Right kidney (tissue), 9 donors: ENCODE results near the gene KIF20B.

Experiments
- DNase-seq: peaks from one replicate; pipeline ENCODE4 v3.0.0-alpha.2; 2016
- long read RNA-seq, 8 donors: transcript quantifications; one replicate each; lab custom pipeline, GENCODE V29; 2026

Gene KIF20B, protein sequence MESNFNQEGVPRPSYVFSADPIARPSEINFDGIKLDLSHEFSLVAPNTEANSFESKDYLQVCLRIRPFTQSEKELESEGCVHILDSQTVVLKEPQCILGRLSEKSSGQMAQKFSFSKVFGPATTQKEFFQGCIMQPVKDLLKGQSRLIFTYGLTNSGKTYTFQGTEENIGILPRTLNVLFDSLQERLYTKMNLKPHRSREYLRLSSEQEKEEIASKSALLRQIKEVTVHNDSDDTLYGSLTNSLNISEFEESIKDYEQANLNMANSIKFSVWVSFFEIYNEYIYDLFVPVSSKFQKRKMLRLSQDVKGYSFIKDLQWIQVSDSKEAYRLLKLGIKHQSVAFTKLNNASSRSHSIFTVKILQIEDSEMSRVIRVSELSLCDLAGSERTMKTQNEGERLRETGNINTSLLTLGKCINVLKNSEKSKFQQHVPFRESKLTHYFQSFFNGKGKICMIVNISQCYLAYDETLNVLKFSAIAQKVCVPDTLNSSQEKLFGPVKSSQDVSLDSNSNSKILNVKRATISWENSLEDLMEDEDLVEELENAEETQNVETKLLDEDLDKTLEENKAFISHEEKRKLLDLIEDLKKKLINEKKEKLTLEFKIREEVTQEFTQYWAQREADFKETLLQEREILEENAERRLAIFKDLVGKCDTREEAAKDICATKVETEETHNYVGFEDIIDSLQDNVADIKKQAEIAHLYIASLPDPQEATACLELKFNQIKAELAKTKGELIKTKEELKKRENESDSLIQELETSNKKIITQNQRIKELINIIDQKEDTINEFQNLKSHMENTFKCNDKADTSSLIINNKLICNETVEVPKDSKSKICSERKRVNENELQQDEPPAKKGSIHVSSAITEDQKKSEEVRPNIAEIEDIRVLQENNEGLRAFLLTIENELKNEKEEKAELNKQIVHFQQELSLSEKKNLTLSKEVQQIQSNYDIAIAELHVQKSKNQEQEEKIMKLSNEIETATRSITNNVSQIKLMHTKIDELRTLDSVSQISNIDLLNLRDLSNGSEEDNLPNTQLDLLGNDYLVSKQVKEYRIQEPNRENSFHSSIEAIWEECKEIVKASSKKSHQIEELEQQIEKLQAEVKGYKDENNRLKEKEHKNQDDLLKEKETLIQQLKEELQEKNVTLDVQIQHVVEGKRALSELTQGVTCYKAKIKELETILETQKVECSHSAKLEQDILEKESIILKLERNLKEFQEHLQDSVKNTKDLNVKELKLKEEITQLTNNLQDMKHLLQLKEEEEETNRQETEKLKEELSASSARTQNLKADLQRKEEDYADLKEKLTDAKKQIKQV (N-terminal part only)
- long read RNA-seq, donor 1, result 0 reads
- long read RNA-seq, donor 2, result 0 reads
- long read RNA-seq, donor 3, result 0 reads
- long read RNA-seq, donor 4, partial matches to known transcripts, result 6 of 6 reads
- long read RNA-seq, donor 4, other reads (novel, unspliced or antisense), result 0 of 6 reads
- long read RNA-seq, donor 5, result 0 reads
- long read RNA-seq, donor 6, result 0 reads
- long read RNA-seq, donor 7, result 0 reads
- long read RNA-seq, donor 8, result 0 reads

DNA sequence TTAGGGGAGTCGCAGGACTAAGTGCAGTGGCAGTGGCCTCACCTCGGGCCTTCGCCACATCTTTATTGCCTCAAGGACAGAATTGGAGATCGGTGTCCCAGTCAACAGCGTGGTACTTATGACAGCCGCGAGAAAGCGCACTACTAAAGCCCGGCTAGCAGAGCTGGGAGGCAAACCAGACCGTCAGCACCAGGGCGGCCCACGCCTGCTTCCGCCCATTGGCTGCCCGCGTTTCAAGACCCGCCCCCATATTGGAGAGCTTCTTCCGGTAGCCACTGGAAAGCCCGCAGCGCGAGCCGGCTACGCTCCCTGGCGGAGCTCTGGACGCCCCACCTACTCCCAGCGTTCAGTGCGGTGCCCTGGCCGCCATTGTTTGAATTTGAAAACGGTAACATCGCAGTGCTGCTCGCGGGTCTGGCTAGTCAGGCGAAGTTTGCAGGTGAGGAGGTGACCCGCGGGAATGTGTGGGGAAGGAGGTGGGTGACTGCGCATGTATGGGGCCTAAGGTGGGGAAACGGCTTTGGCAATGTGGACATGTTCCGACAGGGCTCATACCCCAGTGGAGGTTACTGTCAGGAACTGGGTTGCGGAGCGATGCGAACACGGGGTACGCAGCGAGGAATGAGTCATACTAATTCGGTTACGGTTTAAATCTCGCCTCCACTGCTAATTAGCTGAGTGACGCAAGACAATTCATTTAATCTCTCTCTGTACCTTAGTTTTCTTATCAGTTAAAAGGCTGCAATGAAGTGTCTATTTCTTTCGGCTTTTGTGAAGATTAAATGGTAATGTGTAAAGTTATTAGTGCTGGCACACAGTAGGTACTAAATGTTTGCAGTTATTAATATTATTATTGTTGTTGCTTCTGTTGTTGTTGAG is at the start of gene KIF20B:
KIF20B (plus strand) TSS at position 349 of the 879 bp plus-strand sequence. CDS start 3,705 bp downstream, outside the sequence.
- DNase-seq, result peak; percentile 90

DNA sequence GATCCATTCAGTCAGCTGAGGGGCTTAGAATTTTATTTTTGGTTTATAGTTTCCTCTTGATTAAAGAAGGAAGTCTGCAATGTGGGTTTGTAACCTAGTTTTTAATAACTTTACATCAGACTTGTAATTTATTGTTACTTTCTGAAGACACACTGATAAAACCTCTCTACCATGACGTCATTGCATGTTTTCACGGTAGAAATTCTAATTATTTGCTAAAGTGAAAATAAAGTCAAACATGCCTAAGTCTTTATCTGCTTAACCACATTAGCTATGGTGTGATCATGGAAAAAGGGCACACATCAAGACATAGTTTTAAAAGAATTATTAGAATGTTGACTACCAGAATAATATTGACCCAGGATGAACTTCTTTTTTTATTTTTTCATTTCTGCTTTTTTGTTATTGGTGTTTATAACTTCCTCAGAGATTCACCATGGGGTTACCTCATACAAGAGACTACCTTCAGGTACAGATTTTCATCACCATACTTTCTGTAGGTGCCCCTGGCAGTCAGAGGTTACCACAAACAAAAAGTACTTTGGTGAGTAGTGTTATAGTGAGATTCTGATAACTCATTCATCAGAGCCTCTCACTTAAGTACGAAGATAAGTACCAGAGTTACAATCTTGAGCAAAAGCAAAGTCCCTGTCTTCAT is 49.3 kb upstream of the KIF20B start:
- no peak for DNase-seq

DNA sequence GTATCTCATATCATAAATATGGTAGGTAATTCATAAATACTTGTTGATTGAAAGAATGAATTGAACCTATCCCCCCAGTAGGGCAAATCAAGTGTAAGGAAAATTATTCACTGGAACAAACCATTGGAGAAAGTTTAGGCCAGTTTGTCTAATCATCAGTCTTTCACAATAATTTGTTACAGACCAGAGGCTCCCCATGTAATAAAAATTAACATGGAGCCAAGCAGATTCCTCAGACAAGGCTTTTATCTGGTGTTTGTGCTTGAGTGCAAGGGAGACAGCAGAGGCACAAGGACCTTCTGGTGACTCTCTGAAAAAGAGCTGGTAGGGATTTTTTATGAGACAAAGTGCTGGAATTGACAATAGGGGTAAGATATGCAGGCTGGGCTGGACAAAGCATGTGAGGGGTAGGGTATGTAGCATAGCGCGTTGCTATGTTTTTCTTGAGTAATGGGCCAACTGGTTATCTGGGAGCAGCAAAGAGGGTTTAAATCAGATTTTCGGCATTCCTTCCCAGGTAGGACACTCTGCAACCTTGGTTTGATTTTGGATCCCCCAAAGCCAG is 48.5 kb upstream of the KIF20B start:
- no peak for DNase-seq

DNA sequence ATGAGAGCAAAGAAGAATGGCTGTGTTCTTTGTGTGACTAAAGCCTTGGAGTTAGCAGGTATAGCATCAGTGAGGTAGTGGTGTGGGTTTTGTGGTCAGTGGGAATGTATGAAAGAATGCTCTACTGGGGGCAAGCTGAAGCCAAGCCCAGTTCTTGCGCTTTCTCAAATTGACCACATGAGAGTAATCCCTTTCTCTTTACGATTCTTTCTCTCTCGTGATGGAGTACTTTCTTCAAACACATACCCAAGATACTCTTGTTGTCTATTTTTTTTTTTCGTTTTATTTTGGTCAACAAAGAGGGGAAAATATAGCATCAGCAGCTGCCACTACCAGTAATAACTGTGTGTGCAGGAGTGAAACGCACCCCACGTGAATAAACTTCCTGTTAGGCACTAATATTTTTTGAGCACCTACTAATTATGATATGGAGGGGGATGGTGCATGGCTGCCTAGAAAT is 48.0 kb upstream of the KIF20B start:
- no peak for DNase-seq

GRCh38 chr10:89655722-89656121 is 45.7 kb upstream of the KIF20B start:
- DNase-seq, result no peak

GRCh38 chr10:89657302-89657701 is 44.1 kb upstream of the KIF20B start:
- no peak for DNase-seq

DNA sequence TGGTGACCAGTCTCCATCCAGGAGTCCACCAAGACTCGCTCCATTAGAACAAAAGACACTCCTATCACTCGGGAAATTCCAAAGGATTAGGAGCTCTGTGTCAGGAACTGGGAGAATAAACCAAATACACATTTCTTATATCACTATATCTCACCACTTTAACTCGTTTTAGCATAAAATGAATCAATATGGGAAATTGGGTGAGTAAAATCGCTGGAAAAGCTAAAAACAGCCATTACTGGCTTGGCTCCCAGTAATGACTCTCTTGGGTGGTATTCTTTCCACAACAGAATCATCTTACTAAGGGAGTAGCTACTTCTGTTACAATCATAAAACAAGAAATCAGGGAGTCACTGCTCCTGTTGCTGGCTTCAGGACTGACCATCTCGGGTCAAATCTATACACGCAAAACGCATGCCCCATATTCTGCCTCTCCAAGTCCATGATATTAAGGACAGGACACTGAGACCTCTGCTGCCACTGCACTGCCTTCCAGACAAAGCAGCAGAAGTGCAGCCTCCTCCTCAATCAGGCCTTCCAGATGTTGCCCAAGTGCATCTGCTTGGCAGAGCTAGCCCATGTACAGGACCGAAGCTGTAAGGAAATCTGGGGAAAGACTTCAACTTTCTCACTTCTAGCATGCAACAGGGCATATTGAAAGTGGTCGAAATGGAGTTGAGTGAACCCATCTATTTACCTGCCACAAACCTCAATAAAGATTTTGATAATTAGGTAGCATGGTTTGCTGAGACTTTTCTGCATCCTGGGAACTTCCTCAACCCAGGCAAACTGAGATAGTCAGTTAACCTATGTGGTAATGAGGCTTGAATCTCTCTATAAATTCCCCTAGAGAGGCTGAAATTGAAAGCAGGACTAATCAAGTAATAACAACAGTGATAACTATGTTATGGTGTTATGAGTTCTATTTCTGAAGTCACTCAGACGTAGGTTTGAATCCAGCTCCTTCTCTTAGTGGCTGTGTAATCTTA is 42.0 kb upstream of the KIF20B start:
- DNase-seq, result no peak

DNA sequence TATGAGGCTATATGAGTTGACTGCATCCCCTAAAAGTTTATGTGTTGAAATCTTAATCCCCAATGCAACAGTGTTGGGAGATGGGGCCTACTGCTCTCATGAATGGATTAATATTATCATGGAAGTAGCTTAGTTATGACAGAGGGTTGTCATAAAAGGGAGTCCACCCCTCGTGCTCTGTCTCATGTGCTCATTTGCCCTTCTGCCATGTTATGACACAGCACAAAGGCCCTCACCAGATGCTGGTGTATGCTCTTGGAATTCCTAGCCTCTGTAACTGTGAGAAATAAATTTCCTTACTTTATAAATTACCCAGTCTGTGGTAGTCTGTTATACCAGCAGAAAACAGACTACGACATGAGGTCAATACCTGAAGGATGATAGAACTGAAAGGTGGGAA is 38.8 kb upstream of the KIF20B start:
- no peak for DNase-seq

DNA sequence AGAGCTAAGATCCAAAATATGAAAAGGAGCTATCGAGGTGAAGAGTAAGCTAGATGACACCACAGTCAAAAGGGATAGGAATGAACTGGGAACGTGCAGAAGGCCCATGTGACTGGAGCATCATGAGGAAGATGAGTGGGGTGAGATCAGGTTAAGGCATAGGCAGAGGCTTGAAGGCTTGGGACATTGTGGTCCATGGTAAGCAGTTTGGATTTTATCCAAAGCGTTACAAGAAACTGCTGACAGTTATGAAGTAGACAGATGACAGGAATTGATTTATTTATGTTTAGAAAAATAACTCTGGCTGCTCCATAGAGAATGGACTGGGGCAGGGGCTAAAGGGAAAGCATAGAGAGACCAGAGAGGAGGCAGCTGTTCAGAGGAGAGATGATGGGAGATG is 38.2 kb upstream of the KIF20B start:
- no peak for DNase-seq

GRCh38 chr10:89664203-89664602 is 37.2 kb upstream of the KIF20B start:
- DNase-seq, result no peak

- no peak for DNase-seq
Measured at GRCh38 chr10:89665302-89665701, 36.1 kb upstream of the KIF20B start.

GRCh38 chr10:89666138-89666537 is 35.3 kb upstream of the KIF20B start:
- DNase-seq, result no peak

DNA sequence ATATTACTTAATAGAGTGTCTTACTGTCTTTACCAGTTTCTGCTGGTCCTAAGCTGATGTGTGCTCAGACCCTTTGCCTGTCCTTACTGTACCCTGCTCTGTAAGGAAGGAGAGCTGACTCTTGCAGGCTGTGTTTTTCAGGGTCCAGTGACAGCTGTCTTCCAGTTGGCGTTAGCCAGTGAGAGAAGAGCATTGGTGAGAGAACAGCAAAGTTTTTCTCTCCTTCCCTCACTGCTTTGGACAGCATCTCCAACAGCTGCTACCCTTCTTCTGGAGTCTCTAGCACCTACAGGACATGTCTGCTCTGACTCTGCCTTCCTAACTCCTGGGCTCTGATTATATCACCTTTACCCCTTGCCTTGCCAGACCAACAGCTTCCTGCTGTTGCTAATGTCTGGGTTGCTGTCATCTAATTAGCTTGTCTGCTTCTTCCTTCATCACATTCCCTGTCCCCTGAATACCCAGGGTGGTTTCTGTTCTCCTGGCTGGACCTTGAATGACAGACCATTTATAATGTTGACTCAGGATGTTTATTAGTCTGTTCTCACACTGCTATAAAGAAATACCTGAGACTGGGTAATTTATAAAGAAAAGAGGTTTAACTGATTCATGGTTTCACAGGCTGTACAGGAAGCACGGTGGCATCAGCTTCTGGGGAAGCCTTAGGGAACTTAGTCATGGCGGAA is 32.9 kb upstream of the KIF20B start:
- DNase-seq, result no peak

GRCh38 chr10:89669985-89670384 is 31.4 kb upstream of the KIF20B start:
- DNase-seq, result no peak

- no peak for DNase-seq
Measured at GRCh38 chr10:89670926-89671325, 30.5 kb upstream of the KIF20B start.

DNA sequence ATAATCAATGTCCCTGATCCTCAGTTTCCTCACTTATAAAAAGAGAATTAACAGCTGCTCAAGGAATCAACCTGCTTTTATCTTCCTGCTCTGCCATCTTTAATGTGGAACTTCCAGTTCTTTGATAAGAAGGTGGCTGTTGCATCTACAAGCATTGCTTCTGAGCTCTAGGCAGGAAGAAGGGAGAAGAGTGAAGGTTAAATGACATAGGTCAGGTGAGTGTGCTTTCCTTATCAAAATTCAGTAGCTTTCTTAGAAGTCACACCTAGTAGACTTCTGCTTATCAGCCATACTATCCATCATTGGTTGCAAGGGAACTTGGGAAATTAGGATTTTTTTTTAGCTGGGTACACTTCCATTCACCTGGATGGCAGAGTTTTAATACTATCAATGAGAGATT is 24.0 kb upstream of the KIF20B start:
- no peak for DNase-seq

DNA sequence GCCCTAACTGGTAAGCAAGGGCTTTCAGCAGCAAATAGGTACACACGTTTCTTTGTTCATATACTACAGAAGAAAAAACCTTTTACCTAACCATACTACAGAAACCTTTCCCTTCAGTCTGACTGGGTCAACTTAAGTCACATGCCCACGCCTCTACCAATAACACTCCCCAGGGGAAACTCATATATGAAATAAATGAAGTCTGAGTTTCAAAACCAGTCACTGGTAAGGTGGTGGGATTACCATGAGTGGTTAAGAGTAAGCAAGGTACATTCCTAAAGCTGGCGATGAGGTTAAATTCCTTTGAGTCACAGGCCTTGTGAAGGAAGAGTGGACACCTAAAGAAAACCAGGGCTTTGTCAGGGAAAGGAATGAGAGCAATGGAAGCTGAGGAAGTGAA is 21.4 kb upstream of the KIF20B start:
- DNase-seq, result no peak

GRCh38 chr10:89683883-89684282 is 17.5 kb upstream of the KIF20B start:
- no peak for DNase-seq
